ENCODE results near the gene PITRM1.
"Not testable (repeated sequence)": the region's sequence is repeated elsewhere in the genome, so short reads cannot be mapped to it uniquely, and the experiment has no call there.

Gene PITRM1

DNA sequence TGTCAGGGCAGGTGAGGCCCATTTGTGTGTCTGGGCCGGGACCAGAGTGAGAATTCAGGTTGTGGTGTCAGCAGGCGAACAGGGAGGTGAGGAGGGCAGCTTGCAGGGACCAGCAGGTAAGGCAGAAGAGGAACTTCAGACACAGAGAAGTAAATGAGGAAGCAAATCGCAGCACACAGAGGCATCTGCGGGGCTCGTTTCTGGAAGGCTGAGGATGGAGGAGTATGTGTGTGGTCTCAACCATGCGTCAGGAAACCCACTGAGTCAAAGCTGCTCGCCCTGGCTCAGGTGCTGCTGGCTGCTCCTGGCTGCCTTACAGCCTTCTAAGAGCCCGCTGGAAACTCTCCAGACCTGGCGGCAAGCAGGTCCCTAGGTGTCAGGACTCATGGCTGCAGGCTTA, 26.9 kb upstream of the PITRM1 start:
- DNase-seq (ENCODE audit: low read depth in 2 of 2) = no peak

GRCh38 chr10:3198900-3199299, 26.3 kb upstream of the PITRM1 start:
- no peak for DNase-seq (ENCODE audit: low read depth in 2 of 2)

DNA sequence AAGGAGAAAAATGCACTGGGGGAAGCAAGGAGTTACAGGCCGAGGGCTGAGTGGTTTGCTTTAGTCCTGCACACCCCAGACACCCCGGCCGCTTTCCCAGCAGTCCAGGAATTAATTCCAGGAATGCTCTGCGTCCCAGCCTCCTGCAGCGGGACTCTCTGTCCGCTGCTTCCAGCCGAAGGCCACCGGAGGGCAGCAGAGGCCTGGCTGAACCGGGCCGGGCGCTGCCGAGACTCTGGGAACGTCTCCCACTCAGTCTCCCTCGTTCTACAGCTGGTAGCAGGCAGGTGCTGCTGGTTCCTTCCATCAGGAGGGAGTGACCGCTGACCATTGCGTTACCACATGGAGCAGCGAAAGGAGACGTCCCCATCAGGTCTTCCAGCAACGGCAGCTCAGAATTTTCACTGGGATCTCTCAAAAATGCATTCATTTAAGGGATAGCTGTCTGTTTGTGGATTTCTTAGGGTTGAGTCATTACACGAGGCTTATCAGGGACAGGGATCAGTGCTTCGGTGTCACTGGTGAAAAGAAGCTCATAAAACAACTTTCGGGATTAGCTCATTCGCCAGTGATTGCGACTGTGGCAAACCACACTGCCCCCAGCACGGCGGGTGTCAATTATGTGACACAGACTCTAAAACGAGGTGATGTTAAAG, 24.9 kb upstream of the PITRM1 start:
- peak; percentile 59 to 62 for DNase-seq (ENCODE audit: low read depth in 2 of 2)

DNA sequence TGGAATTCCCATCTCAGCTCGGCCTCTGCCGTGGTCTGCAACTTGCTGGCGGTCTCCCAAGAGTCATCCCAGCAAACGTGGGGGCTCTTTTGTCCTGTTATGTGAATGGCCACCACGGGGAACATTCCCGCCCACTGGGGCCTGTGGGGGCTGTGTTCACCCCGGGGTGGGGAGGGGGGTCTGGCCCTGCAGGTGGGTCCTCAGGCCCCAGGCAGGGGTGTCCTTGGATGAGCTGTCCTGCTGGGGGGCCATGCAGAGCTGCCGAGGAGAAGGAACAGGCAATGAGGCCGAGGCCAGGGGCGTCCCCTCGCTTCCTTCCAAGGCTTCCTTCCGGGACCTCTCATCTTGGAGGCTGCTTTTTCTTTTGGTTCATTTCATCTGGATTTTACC, 24.4 kb upstream of the PITRM1 start:
- DNase-seq (ENCODE audit: low read depth in 2 of 2) = no peak

DNA sequence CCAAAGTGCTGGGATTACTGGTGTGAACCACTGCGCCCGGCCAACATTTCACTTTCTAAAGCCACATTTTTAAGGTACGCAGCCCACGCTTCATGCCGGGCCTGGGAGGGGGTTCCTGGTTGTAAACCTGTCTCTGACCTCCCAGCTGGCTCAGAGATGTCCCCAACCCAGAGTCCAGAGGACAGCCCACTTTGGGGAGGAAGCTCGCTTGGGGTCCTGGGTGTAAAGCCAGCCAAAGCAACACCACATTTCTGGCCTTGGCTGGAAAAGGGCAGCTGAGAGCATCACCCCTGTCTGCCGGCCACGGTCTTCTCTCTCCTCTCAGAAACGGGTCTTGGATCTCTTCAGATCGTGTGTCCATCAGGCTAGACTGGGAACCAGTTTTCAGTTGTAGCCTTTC, 23.9 kb upstream of the PITRM1 start:
- DNase-seq (ENCODE audit: low read depth in 2 of 2) = no peak

GRCh38 chr10:3195726-3196125, 23.1 kb upstream of the PITRM1 start:
- no peak for DNase-seq (ENCODE audit: low read depth in 2 of 2)

GRCh38 chr10:3195286-3195685, 22.7 kb upstream of the PITRM1 start:
- DNase-seq (ENCODE audit: low read depth in 2 of 2) = no peak

GRCh38 chr10:3194871-3195270, 22.3 kb upstream of the PITRM1 start:
- DNase-seq (ENCODE audit: low read depth in 2 of 2) = no peak

DNA sequence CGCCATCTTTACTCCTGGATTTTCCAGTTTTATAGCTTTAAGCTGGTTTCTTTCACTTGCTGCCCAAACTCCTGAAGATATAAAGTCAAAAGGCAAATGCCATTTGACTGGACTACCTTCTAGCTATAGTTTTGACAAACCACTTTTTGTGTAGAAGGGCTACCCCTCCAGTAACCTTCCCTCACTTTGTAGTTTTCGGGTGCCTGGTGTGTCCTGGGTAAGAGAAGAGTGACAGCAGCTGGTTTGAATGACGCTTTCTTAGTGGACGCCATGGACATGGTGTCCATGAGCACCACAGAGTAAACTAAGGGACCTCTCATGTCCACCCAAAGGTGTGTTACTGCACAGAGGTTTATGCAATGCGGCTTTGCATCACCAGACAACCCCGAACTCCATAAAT, 21.2 kb upstream of the PITRM1 start:
- DNase-seq (ENCODE audit: low read depth in 2 of 2) = no peak

- peak in 1 of 2 donors; percentile 35 for DNase-seq (ENCODE audit: low read depth in 2 of 2)
These were observed 20.5 kb upstream of the PITRM1 start for GRCh38 chr10:3192856-3193635.

DNA sequence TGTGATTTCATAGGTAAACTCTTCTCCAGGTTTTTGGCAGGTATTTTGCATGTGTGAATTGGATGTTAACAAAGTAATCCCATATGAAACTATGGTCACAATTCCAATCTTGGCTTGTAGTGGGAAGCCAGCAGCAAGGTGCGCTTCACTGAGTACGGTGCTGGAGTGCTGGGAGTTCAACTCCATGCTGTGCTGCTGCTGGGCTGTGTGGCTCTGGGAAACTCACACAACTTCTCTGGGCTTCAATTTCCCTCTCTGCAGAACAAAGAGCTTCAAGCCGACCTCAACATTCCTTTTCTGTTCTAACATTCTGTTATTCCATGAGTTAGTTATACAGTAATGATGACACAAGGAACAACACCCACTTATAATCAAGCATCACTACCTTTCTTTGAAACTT, 18.2 kb upstream of the PITRM1 start:
- no peak for DNase-seq (ENCODE audit: low read depth in 2 of 2)

DNA sequence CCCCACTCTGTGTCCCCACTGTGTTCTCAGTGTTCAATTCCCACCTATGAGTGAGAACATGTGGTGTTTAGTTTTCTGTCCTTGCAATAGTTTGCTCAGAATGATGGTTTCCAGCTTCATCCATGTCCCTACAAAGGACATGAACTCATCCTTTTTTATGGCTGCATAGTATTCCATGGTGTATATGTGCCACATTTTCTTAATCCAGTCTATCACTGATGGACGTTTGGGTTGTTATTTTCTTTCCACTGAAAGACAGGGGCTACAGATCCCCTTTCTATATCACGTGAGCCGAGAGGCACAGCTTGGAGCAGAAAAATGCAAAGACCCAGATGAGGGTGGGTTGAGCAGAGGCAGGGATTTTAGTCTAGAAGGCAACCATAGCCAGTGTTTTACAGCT, 14.6 kb upstream of the PITRM1 start:
- not testable (repeated sequence) for DNase-seq (ENCODE audit: low read depth in 2 of 2)

- DNase-seq (ENCODE audit: low read depth in 2 of 2) = peak in 1 of 2 donors; percentile 41
These were observed 13.8 kb upstream of the PITRM1 start for GRCh38 chr10:3186368-3186767.

DNA sequence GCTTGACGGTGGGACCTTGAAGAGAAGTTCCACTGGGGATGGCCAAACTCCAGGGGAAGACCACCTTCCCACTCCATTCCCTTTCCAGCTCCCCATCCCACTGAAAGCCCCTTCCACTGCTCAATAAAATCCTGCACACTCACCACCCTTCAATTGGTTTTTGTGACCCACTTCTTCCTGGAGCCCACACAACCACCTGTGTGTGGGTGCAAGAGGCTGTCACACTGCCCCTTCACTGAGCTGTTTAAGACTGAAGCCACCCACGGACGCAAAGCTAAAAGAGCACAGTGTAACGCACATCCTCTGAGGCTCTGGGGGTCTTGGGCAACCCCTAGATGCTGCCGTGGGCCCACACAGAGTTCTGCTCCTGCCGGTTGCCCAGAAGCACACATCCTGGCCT, 12.8 kb upstream of the PITRM1 start:
- DNase-seq (ENCODE audit: low read depth in 2 of 2) = no peak

GRCh38 chr10:3180355-3181025, 7.9 kb upstream of the PITRM1 start:
- no peak for DNase-seq (ENCODE audit: low read depth in 2 of 2)

DNA sequence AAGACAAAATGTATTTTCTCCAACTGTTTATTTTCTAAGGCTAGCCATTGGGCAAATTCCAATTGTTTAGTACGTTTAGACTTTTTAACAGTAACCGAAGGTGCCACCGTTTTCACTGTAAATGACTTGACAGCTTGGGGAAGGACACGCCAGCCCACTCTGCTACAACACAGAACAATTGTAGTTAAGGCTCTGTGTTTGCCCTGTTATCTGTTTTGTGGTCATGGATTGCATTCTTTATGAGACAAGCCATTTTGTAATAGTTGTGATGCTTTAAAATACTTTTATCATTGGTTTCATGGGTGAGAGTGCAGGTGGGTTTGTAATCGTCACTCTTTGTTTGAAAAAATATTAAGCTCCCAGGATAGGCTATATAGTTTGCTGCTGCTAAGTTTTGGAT, 6.6 kb upstream of the PITRM1 start:
- DNase-seq (ENCODE audit: low read depth in 2 of 2) = no peak

GRCh38 chr10:3178042-3178441, 5.5 kb upstream of the PITRM1 start:
- DNase-seq (ENCODE audit: low read depth in 2 of 2) = no peak

- DNase-seq (ENCODE audit: low read depth in 2 of 2) = no peak
These were observed 743 bp upstream of the PITRM1 start for GRCh38 chr10:3173171-3173878.

- DNase-seq (ENCODE audit: low read depth in 2 of 2) = peak in 1 of 2 donors; percentile 27
These were observed 519 bp downstream of the PITRM1 start for GRCh38 chr10:3172081-3172445.

GRCh38 chr10:3171488-3171887, 1.1 kb downstream of the PITRM1 start:
- DNase-seq (ENCODE audit: low read depth in 2 of 2) = not testable (repeated sequence)

DNA sequence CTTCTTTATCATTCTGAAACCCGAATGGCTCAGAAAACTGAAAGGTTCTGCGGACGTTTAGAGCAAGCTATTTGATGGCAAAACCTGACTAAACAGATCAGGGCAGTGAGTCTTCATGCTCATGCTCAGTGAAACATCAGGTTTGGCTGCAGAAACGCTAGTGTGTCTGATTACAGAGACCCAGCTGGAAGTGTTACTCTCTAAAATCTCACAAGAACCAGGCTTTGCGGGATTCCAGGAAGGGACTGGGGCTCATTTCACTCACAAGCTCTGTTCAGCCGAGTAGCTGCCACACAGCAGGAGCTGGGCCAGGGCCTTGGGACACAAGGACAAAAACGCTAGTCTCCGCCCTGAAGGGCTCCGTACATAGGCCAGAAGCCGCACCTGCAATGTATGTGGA, 2.9 kb downstream of the PITRM1 start:
- no peak for DNase-seq (ENCODE audit: low read depth in 2 of 2)

GRCh38 chr10:3169271-3169670, 3.3 kb downstream of the PITRM1 start:
- DNase-seq (ENCODE audit: low read depth in 2 of 2) = no peak
